ENCODE data around the gene CACNA1C.
"Not testable (repeated sequence)": the region's sequence is repeated elsewhere in the genome, so short reads cannot be mapped to it uniquely, and the experiment has no call there.

The CACNA1C gene

GRCh38 chr12:2076728-2077127 lies 23.9 kb downstream of the CACNA1C start:
- no peak for DNase-seq

- DNase-seq = no peak
These were observed 27.8 kb downstream of the CACNA1C start for GRCh38 chr12:2080604-2081003.

- DNase-seq = no peak
These were observed 29.5 kb downstream of the CACNA1C start for GRCh38 chr12:2082321-2082720.

GRCh38 chr12:2083008-2083407 lies 30.2 kb downstream of the CACNA1C start:
- no peak for DNase-seq

- DNase-seq = no peak
These were observed 30.8 kb downstream of the CACNA1C start for GRCh38 chr12:2083561-2083960.

GRCh38 chr12:2084553-2085296 lies 31.9 kb downstream of the CACNA1C start:
- DNase-seq = no peak

GRCh38 chr12:2092354-2092753 lies 39.6 kb downstream of the CACNA1C start:
- no peak for DNase-seq

- DNase-seq = no peak
These were observed 40.1 kb downstream of the CACNA1C start for GRCh38 chr12:2092890-2093289.

- DNase-seq = no peak
These were observed 41.8 kb downstream of the CACNA1C start for GRCh38 chr12:2094597-2094996.

GRCh38 chr12:2095878-2096277 lies 43.1 kb downstream of the CACNA1C start:
- no peak for DNase-seq

GRCh38 chr12:2097617-2098016 lies 44.8 kb downstream of the CACNA1C start:
- DNase-seq = no peak

GRCh38 chr12:2098852-2099251 lies 46.1 kb downstream of the CACNA1C start:
- no peak for DNase-seq

GRCh38 chr12:2099595-2099994 lies 46.8 kb downstream of the CACNA1C start:
- DNase-seq = no peak

GRCh38 chr12:2101359-2101758 lies 48.6 kb downstream of the CACNA1C start:
- DNase-seq = no peak

GRCh38 chr12:2101771-2102170 lies 49.0 kb downstream of the CACNA1C start:
- no peak for DNase-seq

- not testable (repeated sequence) for DNase-seq
These were observed 49.9 kb downstream of the CACNA1C start for GRCh38 chr12:2102736-2103135.

GRCh38 chr12:2105387-2105786 lies 52.6 kb downstream of the CACNA1C start:
- DNase-seq = not testable (repeated sequence)

- DNase-seq = no peak
These were observed 55.4 kb downstream of the CACNA1C start for GRCh38 chr12:2108166-2108565.

- DNase-seq = no peak
These were observed 56.3 kb downstream of the CACNA1C start for GRCh38 chr12:2108975-2109671.

GRCh38 chr12:2110127-2110526 lies 57.3 kb downstream of the CACNA1C start:
- no peak for DNase-seq

GRCh38 chr12:2110849-2111566 lies 58.2 kb downstream of the CACNA1C start:
- no peak for DNase-seq

- DNase-seq = no peak
These were observed 59.0 kb downstream of the CACNA1C start for GRCh38 chr12:2111826-2112225.

- no peak for DNase-seq
These were observed 59.6 kb downstream of the CACNA1C start for GRCh38 chr12:2112401-2112800.
